ENCODE results near the gene GRIP2.

Gene GRIP2

GRCh38 chr3:14488286-14489041, 51.7 kb downstream of the GRIP2 start:
- DNase-seq (ENCODE audit: low read depth in 2 of 3, low spot score in 1 of 3), result no peak

- no peak for DNase-seq (ENCODE audit: low read depth in 2 of 3, low spot score in 1 of 3)
Observed at GRCh38 chr3:14487821-14488220, 52.3 kb downstream of the GRIP2 start.

GRCh38 chr3:14487086-14487485, 53.1 kb downstream of the GRIP2 start:
- DNase-seq (ENCODE audit: low read depth in 2 of 3, low spot score in 1 of 3), result no peak

GRCh38 chr3:14486460-14486859, 53.7 kb downstream of the GRIP2 start:
- no peak for DNase-seq (ENCODE audit: low read depth in 2 of 3, low spot score in 1 of 3)

- DNase-seq (ENCODE audit: low read depth in 2 of 3, low spot score in 1 of 3), result no peak
Observed at GRCh38 chr3:14485981-14486380, 54.2 kb downstream of the GRIP2 start.

GRCh38 chr3:14484741-14485140, 55.4 kb downstream of the GRIP2 start:
- no peak for DNase-seq (ENCODE audit: low read depth in 2 of 3, low spot score in 1 of 3)

GRCh38 chr3:14483286-14483685, 56.9 kb downstream of the GRIP2 start:
- DNase-seq (ENCODE audit: low read depth in 2 of 3, low spot score in 1 of 3), result no peak

GRCh38 chr3:14482271-14482721, 57.8 kb downstream of the GRIP2 start:
- no peak for DNase-seq (ENCODE audit: low read depth in 2 of 3, low spot score in 1 of 3)

GRCh38 chr3:14481646-14482036, 58.5 kb downstream of the GRIP2 start:
- no peak for DNase-seq (ENCODE audit: low read depth in 2 of 3, low spot score in 1 of 3)

GRCh38 chr3:14481018-14481645, 59.0 kb downstream of the GRIP2 start:
- DNase-seq (ENCODE audit: low read depth in 2 of 3, low spot score in 1 of 3), result no peak

GRCh38 chr3:14480207-14481017, 59.7 kb downstream of the GRIP2 start:
- no peak for DNase-seq (ENCODE audit: low read depth in 2 of 3, low spot score in 1 of 3)

GRCh38 chr3:14479591-14479990, 60.6 kb downstream of the GRIP2 start:
- no peak for DNase-seq (ENCODE audit: low read depth in 2 of 3, low spot score in 1 of 3)

- no peak for DNase-seq (ENCODE audit: low read depth in 2 of 3, low spot score in 1 of 3)
Observed at GRCh38 chr3:14478956-14479550, 61.1 kb downstream of the GRIP2 start.

GRCh38 chr3:14477311-14477935, 62.7 kb downstream of the GRIP2 start:
- DNase-seq (ENCODE audit: low read depth in 2 of 3, low spot score in 1 of 3), result no peak

GRCh38 chr3:14476583-14477265, 63.4 kb downstream of the GRIP2 start:
- DNase-seq (ENCODE audit: low read depth in 2 of 3, low spot score in 1 of 3), result no peak

- no peak for DNase-seq (ENCODE audit: low read depth in 2 of 3, low spot score in 1 of 3)
Observed at GRCh38 chr3:14475621-14476020, 64.5 kb downstream of the GRIP2 start.

- no peak for DNase-seq (ENCODE audit: low read depth in 2 of 3, low spot score in 1 of 3)
Observed at GRCh38 chr3:14474363-14475081, 65.6 kb downstream of the GRIP2 start.

- DNase-seq (ENCODE audit: low read depth in 2 of 3, low spot score in 1 of 3), result no peak
Observed at GRCh38 chr3:14473411-14473891, 66.7 kb downstream of the GRIP2 start.

- no peak for DNase-seq (ENCODE audit: low read depth in 2 of 3, low spot score in 1 of 3)
Observed at GRCh38 chr3:14472471-14473351, 67.4 kb downstream of the GRIP2 start.

Measured in stimulated activated CD4-positive, alpha-beta T cell treated with anti-CD3 and anti-CD28 coated beads, Interleukin-12 subunit alpha, Interleukin-12 subunit beta, amount 100 ng/mL, for 48 hours (primary cell).